GM18519 (cell line): ENCODE data around the gene TCTN1.
"Not testable (repeated sequence)": the region's sequence is repeated elsewhere in the genome, so short reads cannot be mapped to it uniquely, and the experiment has no call there.

Experiments used
- ATAC-seq: cut with Tn5 transposase; IDR thresholded peaks from one replicate; pipeline ENCODE4 v1.9.1; 2021; ENCODE audit warnings: mild to moderate bottlenecking, moderate library complexity; ENCODE audit not compliant: unreplicated experiment, low FRiP score

Gene TCTN1

GRCh38 chr12:110635055-110635454, 21.1 kb downstream of the TCTN1 start:
- no peak for ATAC-seq

GRCh38 chr12:110636516-110636915, 22.6 kb downstream of the TCTN1 start:
- ATAC-seq = no peak

DNA sequence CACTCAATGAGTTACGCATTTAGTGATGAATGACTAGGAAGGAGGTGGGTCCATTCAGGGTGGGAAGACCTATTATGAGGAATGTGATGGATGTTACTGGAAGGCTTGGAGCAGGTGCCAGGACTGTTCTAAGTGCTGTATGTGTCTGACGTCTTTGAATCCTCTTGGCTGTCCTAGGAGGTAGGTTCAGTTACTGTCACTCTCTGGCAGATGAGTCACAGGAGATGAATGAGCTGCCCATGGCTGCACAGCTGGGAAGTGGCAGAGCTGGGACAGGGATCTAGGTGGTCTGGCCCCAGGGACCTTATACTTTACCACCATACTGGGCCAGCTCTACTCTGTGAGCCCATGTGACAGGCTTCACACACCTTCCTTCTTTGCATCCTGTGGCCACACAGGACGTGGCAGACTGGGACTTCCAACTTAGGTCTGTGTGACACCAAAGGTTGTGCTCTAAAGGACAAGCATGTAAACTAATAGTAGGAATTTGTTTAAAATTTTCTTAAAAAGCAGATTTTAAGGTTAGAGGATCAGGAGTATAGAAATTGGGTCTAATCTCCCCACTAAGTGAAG, 24.0 kb downstream of the TCTN1 start:
- no peak for ATAC-seq

DNA sequence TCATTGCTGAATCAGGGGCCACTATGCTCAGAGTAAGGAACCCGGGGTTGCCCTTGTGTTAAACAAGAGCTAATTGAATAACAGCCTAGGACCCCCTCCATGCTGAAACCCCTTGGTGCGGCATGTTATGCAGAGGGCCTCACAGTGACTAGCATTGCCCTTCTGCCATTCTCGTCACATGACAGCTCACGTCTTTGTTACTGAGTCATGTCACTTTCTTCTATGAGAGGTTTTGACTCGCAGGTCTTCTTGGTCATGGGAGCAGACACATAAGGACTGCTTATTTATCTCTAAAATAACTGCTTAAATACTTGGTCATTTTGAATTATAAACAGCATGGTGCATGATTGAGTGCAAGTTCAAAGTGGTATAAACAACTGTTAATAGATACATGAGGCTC, 24.9 kb downstream of the TCTN1 start:
- no peak for ATAC-seq

GRCh38 chr12:110639336-110640141, 25.6 kb downstream of the TCTN1 start:
- ATAC-seq = no peak

DNA sequence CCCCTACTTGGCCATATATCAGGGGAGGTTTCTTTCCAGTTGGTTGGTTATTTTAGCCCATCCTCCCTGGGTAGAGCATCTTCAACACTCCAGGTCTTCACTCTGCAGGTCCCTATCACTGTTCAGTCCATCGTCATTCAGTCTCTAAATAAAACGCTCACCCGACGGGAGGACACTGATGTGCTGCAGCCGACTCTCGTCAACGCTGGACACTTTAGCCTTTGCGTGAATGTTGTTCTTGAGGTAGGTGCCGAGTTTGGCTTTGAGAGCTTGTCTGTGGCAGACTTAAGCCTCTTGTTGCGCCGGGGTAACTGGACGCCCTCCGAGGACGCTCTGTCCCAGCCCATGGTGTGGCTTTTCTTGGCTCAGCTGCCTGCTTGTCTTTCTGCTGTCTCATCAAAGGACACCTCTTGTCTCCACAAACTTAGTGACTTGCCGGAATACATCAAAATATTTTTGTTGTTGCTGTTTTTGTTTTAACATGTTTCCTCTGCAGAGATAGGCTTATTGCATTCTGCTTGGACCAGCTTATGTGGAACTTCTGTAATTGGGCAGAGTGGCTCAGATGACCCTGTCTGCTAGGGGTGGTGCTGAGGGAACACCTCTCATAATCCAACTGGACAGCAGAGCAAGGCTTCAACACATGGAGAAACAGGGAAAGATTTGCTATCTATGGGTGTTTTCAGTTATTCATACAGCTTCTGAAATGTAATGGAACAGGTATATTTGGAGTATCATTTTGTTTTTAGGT, 26.5 kb downstream of the TCTN1 start:
- ATAC-seq = no peak

- ATAC-seq = no peak
Observed at GRCh38 chr12:110641521-110641920, 27.6 kb downstream of the TCTN1 start.

- no peak for ATAC-seq
Observed at GRCh38 chr12:110647631-110648040, 33.7 kb downstream of the TCTN1 start.

DNA sequence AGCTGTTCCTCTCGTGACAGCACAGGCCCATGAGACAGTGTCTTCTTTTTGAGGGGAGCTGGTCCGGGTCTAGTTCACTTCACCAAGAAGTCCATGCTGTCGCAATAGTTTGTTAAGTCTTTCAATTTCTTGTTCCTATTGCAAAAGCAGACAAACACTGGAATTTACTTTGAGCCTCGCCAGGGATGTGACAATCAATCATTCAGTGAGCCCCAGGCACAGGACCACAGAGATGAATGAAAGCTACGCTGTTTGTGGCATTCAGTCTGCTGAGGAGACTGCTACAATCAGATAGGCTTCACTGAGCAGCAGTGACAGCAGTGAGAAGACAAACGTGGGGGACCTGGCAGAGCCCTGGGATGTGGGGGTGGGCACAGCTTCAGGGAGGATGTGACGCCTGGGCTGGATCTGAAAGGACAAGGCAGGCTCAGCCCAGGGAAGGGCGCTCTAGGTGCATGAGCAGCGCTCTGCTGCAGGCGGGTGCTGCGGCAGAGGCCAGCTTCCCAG, 35.5 kb downstream of the TCTN1 start:
- ATAC-seq = no peak

- ATAC-seq = not testable (repeated sequence)
Observed at GRCh38 chr12:110654238-110654637, 40.3 kb downstream of the TCTN1 start.

DNA sequence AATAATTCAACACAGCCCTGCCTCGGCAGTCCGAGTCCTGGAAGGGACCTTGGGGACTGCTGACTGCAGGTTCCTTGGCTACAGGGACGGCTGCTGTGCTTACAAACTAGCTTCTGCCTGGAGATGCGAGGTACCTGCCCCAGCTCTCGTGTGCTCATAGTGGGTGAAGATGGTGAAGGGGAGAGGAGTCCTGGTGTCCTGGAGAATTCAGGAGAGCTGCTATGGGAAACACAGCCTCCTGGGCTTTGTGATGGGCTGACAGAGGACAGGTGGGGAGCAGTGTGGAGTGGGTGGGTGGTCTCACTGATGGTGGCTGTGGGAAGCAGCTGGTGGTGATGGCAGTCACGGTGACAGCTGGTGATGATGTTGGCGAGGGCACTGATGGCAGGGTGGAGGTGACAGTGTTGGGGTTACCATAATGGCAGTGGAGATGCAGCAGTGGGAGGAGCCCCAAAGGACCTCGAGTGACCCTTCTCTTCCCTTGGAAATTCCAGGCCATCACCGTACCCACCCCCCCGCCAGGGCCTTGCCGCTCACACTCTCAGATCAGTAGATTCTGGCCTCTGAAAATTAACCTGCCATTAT, 42.2 kb downstream of the TCTN1 start:
- ATAC-seq = no peak

- no peak for ATAC-seq
Observed at GRCh38 chr12:110657747-110658146, 43.8 kb downstream of the TCTN1 start.

DNA sequence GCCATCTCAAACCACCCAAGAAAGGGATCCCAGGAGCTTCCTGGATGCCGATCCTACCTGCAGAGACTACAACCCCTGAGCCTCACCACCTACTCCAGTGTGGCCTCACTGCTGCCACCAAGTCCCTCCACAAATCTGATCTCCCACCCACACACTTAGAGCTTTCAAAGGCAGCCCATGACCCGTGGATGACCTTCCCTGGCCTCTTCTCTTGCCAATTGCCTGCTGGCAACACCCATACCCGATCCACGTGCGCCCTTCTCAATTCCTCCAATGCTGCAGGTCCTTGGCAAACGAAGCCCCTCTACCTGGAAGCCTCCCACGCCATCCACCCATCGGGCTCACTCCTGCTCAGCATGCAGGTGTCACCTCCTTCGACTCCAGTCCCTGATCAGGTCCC, 44.3 kb downstream of the TCTN1 start:
- ATAC-seq = no peak

GRCh38 chr12:110658878-110659277, 44.9 kb downstream of the TCTN1 start:
- ATAC-seq = no peak

DNA sequence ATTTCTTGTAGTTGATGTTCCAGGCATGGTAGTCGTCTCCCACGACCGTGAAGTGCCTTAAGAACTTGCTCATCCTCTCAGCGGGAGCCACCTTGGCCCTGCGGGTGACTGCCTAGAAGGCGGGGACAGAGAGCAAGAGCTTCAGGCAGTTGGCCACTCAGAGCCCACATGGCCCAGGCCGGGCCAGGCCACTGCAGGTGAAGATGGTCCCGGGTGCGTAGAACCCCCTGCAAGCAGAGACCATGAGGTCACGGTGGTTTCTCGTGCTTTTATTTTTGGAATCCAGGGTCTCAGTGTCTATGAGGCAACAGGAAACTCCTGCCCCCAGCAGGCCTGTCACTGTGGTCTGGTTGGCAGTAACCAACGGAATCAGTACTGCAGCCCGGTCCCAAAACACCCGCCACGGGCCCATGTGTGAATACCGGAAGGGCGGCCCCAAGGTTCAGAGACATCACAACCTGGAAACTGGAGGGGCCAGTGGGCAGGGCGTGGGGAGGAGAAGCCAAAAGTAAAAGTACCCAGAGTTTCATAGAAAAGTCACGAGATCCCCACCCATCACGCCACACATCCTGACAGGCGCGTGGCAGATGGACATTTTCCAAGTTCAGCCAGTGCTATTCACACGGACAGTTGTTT, 47.5 kb downstream of the TCTN1 start:
- peak; percentile 73 for ATAC-seq

GRCh38 chr12:110666892-110667291, 53.0 kb downstream of the TCTN1 start:
- ATAC-seq = no peak

GRCh38 chr12:110667671-110668070, 53.7 kb downstream of the TCTN1 start:
- no peak for ATAC-seq

DNA sequence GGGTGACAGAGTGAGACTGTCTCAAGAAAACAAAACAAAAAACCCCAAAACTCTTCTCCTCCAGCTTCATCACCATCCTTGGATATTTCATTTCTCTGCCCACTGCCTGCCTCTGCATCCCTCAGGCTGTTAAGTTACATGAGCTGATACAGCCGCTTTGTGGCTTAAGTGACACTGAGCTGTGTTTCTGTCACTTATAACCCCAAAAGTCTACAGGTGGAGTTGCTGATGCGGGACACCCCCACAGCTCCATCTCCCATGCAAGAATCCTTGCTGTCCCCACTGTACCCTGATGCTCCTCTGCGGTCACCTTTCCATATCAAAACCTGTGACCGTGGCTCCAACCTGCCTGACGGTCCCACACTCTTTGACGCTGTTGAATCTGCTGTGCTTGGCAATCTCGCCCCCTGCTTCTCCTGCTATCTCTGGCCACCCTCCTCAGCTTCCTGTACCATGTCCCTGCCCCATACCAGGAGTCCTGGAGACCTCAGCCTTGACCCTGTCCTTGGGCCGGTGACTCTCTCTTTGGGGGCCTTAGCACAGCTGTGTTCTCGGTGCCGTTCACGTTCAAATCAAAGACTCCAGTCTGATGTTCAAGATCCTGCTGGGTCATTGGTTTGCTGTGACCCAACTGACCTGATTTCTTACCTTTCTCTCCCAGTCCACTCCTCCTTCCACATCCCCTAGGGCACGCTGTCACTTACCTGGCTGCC, 54.7 kb downstream of the TCTN1 start:
- ATAC-seq = no peak

DNA sequence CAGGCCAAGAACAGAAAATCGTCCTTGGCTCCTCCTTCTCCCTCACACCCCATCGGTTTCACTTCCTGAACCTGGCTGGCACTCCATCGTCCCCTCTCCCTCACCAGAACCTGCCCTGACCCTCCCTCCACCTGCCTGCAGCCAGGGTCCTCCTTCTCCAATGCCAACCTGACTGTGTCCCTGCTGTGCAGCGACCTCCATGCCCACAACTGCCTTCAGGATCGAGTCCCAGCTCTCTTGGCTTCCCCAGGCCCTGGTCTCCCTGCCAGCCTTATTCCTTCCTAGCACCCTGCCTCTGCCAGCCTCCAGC, 55.2 kb downstream of the TCTN1 start:
- no peak for ATAC-seq

DNA sequence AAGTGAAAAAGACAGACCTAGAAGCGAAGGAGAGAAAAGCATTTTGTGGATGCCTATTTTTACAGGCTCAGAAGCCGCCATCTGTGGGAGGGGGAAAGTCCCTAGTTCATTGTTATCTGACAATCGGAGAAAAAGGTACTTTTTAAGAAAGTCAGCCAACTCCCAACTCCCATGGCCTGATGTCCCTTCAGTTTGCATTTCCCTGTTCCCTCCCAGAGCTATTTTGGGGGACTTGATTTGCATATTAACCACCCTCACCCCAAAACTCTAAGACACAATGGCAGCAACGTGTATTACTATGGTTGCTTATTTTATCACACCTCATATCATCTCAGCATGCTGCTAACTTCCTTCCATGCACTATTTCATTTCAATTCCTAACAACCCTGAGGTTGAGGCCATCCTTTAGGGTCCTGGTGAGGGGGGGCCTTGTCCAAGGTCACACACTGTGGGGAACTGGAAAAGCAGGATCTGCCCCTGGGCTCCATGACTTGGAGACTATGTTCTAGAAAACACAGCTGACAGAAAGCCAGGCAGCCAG, 56.3 kb downstream of the TCTN1 start:
- peak; percentile 48 for ATAC-seq
